HPDE6-E6E7 (cell line): ENCODE measurements around the gene FOXJ1.
"Not testable (repeated sequence)": the region's sequence is repeated elsewhere in the genome, so short reads cannot be mapped to it uniquely, and the experiment has no call there.

Experiments
- DNase-seq: peaks from one replicate; pipeline ENCODE4 v3.0.0; 2011; ENCODE audit warnings: missing footprints; ENCODE audit errors: extremely low spot score

FOXJ1 gene, protein sequence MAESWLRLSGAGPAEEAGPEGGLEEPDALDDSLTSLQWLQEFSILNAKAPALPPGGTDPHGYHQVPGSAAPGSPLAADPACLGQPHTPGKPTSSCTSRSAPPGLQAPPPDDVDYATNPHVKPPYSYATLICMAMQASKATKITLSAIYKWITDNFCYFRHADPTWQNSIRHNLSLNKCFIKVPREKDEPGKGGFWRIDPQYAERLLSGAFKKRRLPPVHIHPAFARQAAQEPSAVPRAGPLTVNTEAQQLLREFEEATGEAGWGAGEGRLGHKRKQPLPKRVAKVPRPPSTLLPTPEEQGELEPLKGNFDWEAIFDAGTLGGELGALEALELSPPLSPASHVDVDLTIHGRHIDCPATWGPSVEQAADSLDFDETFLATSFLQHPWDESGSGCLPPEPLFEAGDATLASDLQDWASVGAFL

DNA sequence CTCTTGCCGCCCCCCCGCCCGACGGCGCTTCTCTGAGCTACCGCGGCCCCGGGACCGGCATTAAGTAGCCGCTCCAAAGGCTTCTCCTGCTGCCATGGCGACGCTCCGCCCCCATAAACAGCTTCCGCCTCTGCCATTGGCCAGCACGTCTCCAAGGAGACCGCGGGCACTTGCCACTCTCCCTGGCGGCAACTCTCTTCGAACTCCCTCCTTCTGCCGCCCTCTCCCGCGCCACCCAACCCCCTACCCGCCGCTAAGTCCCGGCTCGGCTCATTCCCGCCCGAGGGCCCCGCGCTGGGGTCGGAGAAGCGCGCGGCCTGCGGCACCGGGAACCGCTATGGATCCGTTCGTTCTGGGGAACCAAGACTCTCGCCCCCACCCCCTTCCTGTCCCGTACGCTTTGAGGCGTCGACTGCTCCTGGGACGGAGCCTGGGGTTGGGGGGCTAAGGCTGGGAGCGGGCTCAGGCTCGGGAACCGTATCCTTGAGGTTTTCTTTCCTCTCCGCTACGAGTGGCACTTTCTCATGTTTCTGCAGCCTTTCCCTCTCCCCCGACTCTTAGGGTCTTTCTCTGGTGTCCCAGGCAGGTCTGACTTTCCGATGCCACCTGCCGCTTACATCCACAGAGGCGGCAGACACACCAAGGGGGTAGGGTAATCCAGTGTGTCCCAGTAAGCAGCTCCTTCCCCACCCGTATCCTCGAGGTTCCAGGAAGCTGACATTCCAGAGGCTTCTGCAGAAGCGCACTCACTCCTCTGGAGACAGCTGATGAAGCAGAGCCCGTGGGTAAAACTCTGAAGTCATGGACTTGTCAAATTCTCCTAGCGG, at the start of gene FOXJ1:
Gene FOXJ1, minus strand, starts transcription at position 34 of the 827 bp plus-strand sequence. CDS start 850 bp downstream, outside the sequence.
- peak; percentile 97 for DNase-seq

DNA sequence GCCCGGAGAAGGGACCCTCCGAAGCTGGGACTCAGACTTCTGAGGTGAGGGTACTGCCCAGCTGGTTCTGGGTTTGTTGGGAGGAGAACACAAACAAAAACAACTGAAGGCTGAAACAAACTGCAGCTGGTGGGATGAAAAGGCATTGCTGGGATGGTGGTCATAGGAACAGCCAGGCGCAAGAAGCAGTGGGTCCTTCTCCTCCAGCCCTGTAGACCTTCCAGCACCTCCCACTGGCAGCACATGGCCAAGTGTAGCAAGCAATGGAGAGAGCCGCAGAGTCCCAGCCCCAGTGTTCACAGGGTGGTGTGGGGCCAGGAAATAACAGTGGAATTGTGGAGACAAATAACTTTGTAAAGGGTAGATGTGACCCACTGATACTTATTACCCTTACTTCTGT, 48.7 kb upstream of the FOXJ1 start:
- no peak for DNase-seq

DNA sequence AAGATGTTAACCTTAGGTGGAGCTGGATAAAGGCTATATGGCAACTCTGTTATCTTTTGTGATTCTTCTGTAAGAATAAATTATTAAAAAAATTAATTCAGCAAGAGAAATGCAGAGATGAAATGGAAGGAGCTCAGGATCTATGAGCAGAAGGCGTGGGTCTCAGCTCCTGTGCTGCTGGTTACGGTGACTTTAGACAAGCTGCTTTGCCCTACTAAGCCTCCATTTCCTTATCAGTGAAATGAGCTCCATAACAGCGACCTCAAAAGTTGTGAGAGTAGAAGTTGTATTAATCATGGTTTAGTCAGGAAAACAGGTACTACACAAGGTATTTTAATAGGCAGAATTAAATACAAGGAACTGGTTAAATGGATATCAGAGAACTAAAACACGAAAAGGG, 48.2 kb upstream of the FOXJ1 start:
- DNase-seq: no peak

DNA sequence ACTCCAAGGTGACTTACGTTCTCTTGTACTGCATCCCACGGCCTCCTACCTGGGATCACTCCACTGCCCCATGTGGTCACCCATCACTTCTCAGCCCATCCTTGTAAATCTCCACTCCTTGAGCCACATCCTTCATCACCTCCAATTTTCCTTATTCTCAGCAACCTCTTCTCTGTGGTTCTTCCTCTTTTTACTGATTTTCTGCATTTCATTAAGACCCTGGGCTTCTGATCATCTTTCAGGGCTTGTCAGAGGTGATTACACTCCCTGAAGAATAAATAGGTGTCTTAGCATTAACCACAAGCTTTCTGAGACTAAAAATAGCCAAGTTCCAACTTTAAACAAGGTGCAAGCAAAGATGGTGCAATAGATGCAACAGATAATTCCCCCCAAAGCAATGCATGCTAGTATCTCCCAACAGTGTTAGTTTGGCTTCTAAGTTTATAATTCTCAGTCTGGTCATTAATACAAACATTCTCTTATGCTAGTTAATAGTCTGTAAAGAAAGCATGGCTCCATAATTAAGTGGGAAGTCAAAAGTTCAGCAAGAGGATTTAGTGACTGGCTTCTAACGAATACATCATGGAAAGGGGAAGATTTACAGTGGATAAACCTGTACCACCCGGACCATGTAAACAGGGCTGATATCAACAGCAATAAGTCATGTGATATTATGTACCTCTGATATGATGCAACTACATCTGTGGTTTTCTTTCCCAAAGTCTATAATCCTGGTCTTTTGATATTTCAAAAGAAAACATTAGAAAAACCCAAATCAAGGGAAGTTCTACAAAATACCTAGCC, 47.4 kb upstream of the FOXJ1 start:
- DNase-seq: no peak

DNA sequence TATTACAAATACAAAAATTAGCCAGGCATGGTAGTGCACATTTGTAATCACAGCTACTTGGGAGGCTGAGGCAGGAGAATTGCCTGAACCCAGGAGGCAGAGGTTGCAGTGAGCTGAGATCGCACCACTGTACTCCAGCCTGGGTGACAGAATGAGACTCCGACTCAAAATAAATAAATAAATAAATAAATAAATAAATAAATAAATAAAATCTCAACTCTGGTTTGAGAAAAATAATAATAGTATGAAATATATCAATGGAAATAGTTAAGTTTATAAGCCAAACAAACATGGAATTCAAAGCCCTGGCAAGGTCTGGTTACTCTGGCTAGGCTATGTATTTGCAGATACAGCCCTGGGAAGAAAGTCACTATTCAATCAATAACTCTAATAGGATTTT, 45.7 kb upstream of the FOXJ1 start:
- not testable (repeated sequence) for DNase-seq

DNA sequence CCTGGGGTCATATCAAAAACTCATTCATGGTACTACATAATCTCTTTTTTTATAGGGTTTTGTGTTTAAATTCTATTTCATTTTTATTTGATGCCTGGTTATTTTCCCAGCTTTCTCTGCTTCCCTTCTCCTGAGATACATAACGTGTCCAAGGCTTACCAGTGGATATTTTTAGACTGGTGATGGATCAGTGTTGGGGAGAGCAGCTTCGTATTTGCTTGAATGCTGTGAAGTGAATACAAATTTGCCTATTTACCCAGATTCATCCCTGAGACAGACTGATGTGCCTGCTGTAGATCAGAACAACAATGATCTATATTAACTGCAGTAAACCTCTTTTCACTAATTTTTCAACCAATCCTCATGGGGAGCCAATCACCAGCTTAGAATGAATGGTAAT, 43.2 kb upstream of the FOXJ1 start:
- DNase-seq: no peak

DNA sequence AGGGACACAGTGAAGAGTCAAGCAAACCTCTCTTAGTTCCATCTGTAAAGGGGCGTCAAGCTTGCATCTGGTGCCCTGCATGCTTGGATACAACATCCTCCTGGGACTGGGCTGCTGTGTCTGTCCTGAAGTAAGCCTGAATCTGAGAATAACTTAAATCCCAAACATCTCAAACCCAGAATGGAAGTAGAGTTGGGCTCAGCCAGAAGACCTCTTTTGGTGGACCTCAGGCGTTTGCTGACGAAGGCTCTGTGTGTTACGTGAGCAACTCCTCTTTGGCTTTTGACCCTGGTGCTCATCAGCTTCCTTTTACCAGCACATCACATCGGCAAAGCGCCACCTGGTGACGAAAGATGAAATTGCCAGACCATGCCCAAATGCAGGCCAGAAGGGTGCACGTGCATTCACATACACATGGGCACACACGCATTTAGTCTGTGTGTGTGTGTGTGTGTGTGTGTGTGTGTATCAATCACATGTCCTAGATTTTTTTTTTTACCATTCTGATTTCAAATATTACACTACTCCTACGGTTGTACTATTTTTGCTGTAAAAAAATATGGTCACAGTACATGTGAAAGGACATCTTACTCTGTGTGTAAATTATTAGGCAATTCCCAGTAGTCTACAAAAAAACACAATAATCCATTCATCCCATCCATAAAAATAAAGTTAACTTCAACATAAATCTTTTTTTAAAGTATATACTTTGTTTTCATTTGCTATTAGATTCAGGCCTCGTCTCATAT, 41.1 kb upstream of the FOXJ1 start:
- DNase-seq: peak; percentile 77

DNA sequence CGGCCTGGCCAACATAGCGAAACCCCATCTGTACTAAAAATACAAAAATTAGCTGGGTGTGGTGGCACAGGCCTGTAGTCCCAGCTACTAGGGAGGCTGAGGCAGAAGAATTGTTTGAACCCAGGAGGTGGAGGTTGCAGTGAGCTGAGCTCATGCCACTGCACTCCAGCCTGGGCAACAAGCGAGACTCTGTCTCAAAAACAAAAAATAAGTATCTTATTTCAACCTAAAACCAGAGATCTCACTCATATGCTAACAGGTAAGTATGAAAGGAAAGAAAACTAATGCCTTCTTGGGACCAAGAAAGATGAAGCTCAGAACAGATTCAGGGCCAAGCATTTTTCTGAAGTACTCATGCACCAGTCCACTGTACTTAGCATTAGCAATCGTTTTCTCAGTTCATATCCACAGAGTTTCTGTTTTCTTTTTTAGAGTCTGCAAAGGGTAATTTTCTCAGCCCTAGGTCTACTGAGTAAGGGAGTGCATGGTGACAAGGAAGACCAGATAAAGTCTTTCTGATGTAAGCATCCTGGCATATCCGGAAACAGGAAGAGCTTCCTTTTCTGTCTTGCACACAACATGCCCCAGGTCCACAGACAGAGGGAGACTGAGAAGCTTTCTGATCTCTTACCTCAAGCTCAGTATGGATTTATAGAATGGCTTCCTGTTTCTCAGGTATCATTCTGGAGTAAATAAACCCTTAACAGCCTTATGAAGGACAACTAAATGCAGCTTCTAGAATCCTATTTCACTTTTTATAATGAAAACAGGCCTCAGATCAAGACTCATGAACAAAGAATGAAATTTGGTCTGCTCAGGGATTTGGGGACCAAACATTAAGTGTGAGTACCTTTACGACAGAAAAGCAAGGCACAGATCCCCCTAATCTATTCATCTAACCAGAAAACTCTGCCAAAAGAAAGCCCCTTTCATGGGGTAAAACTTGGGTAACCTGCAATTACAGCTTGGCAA, 38.7 kb upstream of the FOXJ1 start:
- no peak for DNase-seq

DNA sequence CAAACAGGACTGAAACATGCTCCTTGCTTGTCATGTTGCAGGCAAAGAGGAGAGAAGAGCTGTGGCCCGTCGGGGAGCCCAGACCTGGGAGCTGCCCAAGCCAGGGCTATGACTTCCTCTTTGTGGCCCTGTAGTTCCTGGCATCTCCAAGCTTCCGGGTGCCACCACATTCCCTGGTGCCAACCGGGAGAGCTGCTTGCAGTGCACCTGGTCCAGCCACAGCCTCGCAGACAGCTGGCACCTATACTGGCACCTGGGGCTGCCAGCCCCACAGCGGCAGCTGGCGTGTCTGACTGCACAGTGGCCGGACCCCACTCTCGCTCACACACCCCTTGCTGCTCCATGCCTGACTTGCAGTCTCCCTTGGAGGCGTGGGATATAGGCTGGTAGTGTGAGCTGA, 37.1 kb upstream of the FOXJ1 start:
- DNase-seq: no peak

DNA sequence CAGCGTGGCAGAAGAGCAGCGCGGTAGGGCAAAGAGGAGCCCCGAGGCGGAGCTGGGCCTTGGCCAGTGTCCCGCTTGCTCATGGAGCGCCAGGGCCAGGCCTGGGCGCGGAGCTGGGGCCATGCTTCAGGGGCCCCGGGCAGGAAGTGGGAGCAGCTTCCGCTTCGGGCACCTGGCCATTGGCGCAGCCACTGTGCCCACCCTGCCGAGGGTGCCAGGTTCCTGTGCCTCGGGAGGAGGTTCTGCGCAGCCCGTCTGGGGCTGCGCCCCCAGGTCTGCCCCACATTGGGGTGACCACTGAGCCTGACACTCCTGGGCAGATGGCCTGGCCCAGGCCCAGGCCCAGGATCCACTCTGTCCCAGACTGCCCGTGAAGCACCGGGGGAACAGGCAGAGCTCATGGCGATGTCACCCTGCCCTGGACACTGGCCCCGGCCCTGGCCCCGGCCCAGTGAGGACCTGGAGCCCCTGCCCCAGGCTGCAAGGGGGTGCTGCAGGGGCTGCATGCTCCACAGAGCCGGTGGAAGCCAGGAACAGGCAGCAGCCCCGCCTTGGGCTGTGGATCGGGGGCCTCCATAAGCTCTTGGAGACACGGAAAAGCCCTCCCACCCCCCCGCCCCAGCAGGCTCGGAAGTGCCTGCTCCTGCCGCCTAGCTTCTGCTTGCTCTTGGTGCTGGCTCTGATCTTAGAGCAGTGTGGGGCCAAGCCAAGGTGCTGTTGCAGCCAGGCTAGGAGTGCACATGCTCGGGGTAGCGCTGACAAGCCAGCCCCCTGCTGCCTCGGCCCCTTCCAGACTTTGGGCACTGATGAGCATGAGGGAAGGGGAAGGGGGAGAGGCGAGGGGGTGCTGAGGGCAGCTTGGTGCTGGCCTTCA, 35.9 kb upstream of the FOXJ1 start:
- DNase-seq: no peak

DNA sequence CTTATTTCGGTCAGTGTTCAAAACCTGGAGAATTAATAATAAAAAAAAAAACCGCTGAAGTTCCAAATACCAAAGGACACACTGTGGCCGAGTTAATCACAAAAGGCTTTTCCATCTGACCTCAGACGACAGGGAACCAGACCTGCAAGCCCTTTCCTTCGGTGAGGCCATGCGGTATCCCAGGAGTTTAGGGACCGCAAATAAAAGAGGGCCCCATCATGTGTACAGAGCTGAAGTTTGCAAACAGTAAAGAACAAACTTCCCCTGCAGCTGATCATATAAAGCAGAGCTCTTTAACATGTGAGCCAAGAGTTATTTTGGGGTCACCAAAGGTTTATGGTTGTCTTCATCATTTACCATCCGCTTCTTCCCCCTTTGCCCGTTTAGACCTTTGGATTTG, 33.0 kb upstream of the FOXJ1 start:
- DNase-seq: no peak

DNA sequence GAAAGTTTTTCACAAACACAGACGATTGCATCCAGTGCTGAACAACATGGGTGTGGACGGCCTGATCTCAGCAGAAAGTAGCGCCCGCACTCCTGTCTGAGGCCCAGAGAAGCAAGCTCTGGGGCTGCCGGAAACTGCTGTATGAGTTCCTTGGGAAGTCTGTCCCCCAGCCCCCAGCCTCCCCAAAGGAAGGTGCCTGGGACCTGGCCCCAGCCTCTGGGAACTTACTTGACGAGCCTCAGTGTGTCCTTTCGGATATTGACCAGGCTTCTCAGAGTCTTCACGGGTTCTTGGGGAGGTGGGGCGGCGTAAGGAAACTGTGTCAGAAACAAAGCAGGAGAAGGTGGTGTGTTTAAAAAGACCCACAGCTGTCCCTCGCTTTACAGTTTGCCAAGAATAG, 32.4 kb upstream of the FOXJ1 start:
- DNase-seq: no peak

DNA sequence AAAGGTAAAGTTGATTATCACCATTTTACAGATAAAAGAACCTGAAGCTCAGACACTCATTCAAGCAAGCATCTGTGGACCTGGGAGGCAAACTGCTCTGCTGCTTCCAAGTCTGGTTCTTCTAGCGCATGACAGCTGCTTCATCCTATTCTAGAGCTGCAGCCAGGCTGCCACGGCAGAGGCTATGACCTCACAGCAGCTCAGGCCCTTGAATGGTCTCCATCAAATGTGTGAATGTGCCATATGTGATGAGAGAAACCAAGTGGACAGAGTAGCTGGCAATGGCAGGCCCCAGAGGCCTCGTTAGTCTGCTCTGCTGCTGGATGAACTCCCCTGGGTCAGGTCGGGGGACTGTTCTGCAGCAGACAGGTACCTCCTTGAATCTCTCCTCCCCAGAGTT, 30.7 kb upstream of the FOXJ1 start:
- no peak for DNase-seq

DNA sequence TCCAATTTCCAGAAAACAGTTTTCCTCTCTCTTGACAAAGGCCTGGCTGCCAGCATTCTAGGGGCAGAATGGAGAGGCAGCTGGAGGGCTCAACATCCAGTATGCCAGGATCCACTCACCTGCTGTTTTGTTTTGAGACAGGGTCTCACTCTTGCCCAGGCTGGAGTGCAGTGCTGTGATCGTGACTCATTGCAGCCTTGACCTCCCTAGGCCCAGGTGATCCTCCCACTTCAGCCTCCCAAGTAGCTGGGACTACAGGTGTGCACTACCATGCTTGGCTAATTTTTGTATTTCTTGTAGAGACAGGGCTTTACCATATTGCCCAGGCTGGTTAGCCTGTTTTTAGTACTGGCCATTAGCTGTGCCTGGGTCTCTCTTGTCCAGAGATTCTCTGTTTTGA, 29.1 kb upstream of the FOXJ1 start:
- no peak for DNase-seq

DNA sequence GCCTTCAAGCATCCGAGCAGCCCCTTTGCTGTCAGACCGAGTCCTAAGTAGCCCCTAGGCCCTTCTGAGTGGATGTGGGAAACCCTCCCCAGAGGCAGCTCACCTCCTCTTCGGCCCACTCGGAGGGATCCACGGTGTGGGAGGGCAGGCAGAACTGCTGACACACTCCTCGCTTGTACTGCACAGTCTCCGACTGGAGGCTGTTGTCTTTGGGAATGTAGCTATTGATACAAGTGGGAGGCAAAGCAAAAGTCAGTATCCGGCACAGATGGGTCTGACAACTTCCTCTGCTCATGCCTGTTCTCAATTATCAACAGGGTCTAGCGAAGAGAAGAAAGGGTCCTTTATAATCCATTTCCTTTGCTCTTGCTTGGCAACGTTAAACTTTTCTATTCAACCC, 25.9 kb upstream of the FOXJ1 start:
- no peak for DNase-seq

DNA sequence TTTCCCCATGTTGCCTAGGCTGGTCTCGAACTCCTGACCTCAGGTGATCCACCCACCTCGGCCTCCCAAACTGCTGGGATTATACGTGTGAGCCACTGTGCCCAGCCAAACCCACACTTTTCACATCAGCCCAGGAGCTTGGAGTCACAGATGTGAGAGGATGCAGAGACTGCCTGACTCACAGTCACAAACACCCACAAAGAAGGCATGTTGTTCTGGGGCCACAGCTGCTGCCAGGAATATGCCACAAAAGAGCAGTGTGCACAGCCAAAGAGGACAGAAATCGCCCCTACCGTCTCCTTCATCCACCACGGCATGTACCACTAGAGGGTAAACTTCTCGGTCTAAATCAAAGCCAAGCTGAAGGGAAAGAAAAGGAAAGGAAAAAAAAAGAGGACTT, 25.1 kb upstream of the FOXJ1 start:
- DNase-seq: no peak

DNA sequence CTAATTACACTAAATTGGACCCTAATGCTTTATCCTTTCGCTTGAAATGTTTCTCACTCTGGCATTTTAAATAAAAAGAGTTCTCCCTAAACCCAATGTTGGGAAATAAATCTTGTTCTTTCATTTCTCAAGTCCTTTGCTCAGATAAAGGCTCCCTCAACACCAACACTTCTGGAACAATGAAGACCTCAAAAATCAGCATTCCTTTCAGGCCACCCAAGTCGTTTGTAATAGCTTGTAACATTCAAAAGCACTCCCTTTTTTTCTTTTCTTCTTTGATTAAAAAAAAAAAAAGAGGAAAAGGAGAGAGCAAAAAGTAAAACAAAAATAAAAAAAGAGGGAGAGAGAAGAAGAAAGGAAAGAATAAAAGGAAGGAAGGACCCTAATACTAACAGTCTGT, 23.3 kb upstream of the FOXJ1 start:
- DNase-seq: no peak

DNA sequence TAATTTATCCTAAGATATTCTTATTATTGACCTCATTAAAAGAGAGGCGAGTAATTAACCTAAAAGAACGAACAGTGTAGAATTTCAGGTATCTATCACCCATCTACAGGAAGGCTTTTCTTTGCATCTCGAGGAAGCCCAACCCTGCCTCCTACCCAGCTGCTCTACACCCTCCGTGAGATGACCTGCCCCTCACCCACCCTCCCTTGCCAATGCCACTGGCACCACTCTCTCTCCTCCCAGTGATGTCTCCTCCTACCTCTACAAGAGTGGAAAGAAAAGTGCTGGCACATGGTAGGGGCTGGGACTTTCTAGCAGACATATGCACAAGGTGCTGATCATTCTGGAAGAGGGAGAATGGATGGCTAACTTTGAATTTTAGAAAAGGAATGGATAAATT, 22.9 kb upstream of the FOXJ1 start:
- no peak for DNase-seq

DNA sequence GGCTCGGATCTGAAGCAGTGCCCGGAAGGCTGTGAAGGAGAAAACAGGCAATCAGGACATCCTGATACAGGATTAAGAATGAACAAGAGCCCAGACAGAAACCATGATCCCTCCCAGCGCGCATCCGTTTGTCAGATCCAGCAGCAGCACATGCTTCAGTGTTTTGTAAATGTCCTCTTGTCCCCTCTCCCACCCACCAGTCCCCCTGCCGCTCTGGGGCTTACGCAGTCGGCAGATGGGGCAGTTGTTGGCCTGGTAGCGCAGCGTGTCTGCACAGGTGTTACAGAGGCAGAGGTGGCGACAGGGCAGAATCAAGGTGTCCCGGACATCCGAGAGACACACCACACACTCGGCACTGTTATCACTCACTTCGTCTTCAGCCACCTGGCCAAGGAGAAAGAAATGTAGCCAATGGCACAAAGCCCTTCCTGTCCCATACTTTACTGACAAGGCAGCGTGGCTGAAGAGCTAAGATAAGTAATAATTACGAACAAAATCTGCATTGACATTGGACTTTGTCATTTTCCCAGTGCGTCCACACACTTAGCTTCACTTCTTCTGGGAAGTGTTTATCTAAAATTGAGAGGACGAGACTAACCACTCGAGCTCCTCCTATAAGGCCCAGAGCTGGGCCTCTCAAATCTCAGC, 20.7 kb upstream of the FOXJ1 start:
- DNase-seq: no peak
